ENCODE measurements around the gene MYO16.
"Not testable (repeated sequence)": the region's sequence is repeated elsewhere in the genome, so short reads cannot be mapped to it uniquely, and the experiment has no call there.

The MYO16 gene

DNA sequence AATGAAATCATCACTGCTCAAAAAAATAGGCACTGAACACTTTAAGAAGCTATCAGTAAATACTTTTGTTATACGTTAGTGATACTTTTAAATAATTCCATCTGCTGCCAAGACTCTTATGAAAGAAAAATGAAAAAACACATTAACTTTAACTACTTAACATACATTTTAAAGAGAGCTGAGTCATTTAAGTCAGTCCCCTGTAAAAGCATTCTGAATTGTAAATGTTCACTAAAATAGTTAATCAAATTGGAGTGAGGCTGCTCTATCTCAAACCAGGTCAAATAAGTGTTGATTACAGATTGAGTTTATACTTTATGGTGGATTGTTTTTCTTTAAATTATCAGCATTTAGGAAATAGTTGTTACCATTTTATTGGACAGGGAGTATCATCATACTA, 274.2 kb downstream of the MYO16 start:
- no peak for DNase-seq

DNA sequence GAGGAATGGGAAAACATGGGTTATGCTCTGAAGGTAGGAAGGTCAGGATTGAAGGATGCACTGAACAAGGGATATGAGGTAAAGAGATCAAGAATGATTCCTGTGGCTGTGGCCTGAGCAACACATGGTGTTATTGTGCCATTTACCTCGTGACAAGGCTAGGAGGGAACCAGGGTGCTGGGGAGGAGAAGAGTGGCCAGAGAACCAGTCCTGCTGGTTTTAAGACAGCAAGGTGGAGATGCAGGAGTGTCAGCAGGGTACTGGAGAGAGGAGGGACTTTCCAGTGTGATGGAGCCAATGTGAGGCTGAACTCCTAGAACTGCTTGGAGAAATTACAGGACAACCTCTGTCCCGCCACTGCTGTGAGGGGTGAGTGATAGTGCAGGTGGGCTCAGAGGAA, 282.4 kb downstream of the MYO16 start:
- DNase-seq: no peak

GRCh38 chr13:108913731-108914130, 284.3 kb downstream of the MYO16 start:
- DNase-seq: not testable (repeated sequence)

GRCh38 chr13:108915095-108915633, 285.8 kb downstream of the MYO16 start:
- DNase-seq: peak; percentile 19

DNA sequence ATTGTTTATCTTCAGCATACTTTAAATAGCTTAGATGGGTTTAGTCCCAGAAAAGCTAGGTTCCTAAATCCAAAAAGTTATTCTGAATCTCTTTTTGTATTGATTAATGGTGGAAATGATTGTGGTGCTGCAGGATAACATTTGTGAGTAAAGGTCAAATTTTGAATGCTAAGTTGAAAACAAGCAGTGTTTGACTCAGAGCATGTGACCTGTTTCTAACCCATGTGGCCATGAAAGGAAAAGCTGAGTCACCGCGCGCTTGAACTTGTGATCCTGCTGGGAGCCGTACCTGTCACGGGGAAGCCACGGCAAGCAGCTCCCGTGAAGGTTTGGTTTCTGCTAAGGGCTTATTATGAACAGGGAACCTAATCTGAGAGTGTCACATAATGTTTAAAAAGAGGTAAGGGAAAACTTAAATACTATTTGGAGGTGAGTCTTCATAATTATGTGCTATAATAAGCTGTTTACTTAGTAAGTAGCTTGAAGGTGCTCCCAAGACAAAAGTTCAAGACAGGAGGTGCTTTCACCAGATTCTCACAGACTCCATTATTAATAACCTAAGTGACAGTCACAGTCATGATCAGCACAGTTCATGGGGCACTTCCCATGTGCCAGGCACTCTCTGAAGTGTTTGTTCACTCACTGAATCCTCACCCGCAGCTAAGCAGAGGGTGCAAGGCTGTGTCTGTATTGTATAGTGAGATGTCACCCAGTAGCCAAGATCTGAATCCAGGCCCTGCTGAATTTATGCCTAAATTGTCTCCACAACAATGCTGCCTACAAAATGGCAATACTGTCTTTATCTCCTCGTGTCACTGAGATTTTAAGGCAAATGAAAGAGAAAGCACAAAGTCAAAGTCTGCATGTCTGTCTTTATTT, 286.5 kb downstream of the MYO16 start:
- DNase-seq: peak; percentile 79

GRCh38 chr13:108917581-108917980, 288.2 kb downstream of the MYO16 start:
- DNase-seq: peak; percentile 86

- DNase-seq: no peak
Measured at GRCh38 chr13:108919036-108919907, 289.9 kb downstream of the MYO16 start.

DNA sequence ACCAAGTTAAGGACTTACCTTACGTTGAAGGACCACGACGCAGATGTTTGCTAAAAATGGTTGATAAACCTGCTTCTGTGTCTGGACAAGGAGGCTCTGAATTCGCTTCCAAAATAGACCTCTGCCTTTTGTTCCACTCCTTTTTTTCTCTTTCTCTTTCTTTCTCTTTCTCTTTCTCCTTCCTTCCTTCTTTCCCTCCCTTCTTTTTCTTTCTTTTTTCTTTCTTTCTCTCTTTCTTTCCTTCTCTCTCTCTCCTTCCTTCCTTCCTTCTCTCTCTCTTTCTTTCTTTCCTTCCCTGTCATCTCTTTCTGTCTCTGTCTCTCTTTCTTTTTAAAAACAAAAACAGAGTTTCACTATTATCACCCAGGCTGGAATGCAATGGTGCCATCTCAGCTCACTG, 290.7 kb downstream of the MYO16 start:
- DNase-seq: no peak

- DNase-seq: no peak
Measured at GRCh38 chr13:108921238-108921637, 291.8 kb downstream of the MYO16 start.

DNA sequence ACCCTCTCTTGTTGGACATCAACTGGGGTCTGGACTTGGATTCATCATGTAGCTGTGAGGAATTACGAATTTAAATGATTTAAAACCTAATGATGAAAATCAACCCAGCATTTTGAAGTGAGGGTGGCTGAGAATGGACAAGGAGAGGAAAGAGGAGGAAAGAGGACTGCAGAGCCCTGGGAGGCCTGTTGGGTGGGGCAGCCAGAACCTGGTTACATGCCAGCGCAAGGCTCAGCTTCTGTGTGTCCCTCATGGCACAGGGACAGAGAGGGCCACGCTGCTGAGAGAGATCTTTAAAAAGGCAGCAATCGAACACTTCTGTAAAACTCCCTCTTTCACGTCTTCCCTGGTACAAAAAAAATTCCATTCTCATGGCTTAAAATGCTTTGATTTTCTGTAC, 292.7 kb downstream of the MYO16 start:
- DNase-seq: no peak

DNA sequence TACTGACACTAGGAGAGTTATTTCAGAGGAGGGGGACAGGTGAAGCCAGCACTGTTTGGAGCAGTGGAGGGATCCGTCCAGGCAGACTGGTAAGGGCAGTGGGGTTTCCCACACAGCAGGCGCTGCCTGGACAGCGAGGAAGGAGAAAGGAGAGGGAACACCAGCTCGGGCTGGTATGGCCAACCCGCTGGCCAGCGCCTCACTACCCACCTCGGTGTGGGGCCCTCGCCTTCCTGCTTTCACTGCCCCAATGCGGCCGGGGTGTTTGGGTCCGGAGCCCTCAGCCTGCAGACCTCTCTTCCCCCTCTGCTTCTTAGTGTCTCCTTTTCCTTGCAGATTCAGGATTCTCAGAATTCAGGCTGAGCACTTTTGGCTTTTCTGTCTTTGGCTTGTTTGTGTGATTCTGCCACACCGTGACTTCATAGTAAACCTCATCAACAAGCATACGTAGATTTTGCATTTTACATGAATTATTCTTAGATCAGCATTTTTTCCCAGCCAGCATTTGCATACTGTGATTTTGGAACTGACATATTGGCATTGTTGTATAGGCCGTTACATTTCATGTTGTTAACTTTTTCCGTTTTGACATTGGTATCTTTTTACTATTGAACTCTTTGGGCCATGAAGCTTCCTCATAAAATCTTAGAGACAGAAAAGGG, 294.1 kb downstream of the MYO16 start:
- DNase-seq: no peak

GRCh38 chr13:108924134-108924533, 294.7 kb downstream of the MYO16 start:
- no peak for DNase-seq

DNA sequence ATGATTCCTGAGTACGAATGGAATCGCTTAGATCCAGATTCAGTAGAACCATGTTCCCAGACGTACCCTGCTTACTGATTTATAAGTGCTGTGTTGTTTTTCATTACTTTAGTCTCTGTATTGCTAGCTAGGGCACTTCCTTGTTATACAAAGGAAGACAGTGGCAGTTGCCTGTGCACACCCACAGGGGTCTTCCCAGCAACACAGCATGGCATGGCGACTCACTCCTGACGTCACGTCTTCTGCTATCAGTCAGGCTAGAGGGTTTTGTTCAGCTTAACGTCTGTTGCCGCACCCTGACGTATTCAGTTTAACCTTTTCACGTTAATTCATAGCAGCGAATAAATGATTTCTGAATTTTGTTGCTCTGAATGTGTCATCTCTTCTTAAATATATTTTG, 295.1 kb downstream of the MYO16 start:
- no peak for DNase-seq

DNA sequence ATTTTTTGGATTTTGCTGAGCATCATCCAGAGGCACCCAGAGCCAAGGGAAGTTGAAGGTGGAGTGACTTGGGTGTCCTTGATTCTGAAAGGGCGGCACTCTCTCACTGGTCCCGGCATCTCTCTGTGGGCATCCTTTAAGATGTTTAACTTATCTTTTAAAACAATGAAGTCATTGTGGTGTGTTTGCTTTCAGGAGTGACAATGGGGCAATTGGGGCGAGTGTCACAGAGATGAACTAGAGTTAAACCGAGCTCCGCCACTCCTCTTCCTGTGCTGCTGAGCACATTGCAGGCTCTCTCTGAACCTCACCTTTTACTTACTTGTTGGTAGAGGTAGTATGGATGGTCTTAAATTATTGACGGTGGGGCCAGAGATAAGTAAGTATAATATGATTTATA, 295.7 kb downstream of the MYO16 start:
- DNase-seq: no peak

DNA sequence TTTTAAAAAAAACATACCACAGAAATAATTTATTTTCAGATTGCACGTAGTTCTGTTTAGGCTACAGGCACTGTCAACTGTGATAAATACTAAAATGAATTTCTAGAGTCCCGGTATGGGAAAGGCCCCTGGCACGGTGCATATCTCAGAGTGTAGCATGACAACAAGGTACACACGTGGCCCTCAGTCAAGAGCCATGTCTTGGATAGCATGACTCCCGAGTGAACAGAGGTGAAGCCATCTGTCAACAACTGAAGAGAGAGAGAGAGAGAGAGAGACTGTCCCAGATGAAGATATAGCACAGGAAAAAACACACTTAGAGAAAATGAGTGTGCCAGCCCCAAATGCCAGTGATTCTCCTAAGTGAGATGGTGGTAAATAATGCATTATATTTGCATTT, 297.5 kb downstream of the MYO16 start:
- DNase-seq: no peak

DNA sequence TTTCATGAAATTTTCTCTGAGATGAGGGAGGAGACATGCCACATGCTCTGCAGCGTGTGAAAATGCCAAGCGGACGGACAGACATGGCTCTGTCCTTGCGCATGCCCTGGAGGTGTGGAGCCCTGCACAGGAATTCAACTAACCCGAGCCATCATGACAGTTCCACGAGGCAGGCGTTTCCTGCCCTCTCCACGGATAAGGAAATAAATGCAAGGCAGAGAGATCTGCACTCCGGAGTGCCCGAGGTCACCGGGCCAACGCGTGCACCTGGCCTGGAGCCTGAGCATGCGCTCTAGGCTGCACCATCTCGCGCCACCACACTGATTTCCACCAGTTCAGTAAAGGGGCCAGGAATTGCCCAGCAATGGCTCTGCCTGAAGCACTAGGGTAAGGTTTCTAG, 298.2 kb downstream of the MYO16 start:
- no peak for DNase-seq

DNA sequence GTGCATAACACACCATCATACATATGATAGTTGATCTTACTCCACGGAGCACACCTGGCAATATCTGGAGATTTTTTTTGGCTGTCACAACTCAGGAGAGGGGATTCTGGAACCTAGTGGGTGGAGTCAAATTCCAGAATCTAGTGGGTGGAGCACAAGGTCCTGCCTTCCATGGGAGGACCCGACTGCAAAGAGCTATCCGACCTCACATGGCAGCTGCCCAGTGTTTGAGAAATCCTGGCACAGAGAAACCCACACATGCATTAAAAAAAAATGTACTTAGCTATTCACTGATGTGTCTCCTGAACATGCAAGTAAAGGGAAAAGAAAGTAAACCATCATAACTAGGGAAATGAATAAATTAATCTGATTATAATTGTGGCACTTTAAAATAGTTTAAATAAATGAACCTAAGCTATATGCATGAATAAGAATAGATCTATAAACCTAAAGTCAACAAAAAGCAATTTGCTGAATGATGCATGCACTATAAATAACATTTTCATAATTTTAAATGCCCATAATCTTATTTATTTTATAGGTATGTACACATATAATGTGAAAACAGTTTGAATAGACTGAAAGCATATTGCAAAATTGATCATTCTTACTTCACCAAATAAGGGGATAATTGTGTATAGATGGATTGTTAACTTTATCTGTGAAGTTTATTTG, 300.3 kb downstream of the MYO16 start:
- DNase-seq: no peak

GRCh38 chr13:108932196-108932595, 302.8 kb downstream of the MYO16 start:
- no peak for DNase-seq

- DNase-seq: no peak
Measured at GRCh38 chr13:108933061-108933460, 303.6 kb downstream of the MYO16 start.

DNA sequence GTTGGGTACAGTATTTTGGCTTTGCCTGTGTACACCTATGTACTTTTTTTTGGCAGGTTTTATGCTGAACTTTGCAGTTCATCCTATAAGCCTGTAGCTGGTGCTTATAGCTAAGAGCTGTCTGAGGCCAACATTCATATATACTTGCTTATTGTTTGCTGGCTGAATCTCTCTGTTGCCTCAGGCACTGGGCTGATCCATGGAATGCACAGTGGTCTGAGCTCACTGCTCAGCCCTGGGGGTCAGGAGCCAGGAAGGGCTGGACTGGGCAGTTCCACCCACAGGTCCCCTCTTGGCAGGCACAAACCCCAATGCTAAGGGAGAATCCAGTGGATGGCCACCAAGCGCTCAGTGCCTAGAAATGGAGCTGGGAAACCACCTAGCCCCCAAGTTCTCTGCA, 308.7 kb downstream of the MYO16 start:
- no peak for DNase-seq

- DNase-seq: no peak
Measured at GRCh38 chr13:108940121-108940520, 310.7 kb downstream of the MYO16 start.

DNA sequence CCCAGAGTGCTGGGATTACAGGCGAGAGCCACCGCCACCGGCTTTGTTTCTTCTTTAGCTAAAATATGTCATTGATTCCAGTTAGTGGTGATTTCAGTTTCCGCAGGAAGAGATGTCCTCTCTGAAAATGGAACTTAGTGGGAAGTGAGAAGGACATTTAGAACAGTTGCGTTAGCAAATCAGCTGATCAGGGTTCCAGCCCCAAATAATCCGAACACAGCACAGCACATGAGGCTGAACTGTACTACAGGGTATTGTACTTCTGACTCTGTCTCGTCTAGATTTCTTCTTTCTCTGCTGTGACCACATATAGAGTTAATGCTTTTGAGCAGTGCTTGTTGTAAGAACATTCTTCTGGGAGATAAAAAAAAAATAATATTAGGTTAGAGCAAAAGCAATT, 314.4 kb downstream of the MYO16 start:
- DNase-seq: no peak

- peak; percentile 33 for DNase-seq
Measured at GRCh38 chr13:108944760-108945159, 315.3 kb downstream of the MYO16 start.
